GM18502 (cell line): Measurements from ENCODE around the gene BRD2.
A peak's percentile ranks its signal among the peaks of the same experiment; 100 is the strongest.

Source experiments
- ATAC-seq: cut with Tn5 transposase; IDR thresholded peaks from one replicate; pipeline ENCODE4 v1.9.1; 2021; ENCODE audit warnings: mild to moderate bottlenecking; ENCODE audit not compliant: unreplicated experiment, poor library complexity

BRD2 gene

GRCh38 chr6:32970413-32971241 is 2.2 kb downstream of the BRD2 start:
- no peak for ATAC-seq

- ATAC-seq, result no peak
Measured at GRCh38 chr6:32971242-32971580, 2.8 kb downstream of the BRD2 start.

DNA sequence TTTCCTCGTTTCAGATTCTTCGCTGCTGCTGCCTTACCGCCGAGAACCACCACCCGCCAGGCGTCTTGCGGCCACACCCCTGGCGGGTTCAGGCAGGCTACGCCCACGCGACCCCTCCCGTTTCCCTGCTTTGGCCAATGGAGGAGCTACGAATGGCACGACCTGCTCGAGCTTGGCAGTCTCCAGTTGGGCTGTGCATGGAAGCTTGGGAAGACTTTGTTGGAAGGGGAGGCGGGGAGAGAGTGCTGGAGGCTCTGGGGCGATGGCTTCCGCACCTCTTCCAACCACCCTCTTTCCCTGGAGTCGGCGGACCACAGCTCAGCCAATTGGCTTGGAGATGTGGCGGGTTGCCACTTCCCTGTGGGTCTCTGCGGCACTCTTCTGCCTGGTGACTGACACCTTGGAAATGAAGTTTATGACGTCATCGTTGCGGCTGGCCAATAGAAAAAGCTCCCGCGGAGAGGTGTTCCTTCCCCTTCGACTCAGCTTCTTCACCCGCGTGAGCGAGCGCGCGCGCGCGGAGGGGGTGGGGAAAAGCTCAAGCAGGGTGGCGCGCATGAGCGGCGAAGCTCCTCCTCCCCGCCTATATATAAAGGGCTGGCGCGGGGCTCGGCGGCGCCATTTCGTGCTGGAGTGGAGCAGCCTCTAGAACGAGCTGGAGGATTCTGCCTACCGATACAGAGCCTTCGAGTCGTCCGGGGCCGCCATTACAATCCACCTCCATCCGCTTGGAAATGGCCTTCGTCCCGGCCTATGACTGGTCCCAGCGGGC is 3.4 kb downstream of the BRD2 start:
- ATAC-seq, result peak; percentile 48

DNA sequence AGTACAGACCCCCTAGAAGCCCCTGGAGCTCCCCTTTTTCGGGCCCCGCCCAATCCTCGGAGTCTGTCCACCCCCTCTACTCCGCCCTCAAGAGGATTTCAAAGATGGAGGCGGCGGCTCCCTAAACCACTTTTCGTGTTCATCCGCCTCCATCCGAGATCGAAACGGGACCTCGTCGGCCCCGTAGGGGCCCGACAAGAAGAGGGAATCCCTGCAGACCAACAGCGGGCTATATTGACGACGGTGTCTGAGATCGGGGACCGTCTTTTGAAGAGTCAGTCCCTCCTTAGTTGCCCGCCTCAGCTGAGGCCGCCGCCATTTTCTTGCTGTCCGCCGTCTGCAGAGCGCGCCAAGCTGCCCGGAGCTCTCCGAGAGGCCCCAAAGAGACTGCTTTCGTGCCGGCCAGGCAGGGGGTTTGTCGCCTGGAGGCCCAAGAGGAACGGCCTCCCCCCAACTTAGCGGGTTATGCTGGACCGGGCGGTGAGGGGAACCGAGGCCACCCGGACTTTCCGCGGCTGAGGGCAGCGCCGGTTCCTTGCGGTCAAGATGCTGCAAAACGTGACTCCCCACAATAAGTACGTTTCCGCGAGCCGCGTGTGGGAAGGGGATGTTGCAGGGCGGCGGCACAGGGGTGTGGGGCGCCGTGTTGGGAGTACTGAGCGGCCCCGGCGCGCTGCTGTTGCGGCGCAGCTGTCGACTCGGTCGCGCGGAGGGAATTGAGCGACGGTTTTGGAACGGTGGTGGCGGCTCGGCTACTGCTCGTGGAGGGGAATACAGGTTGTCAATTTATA is 4.2 kb downstream of the BRD2 start:
- no peak for ATAC-seq

DNA sequence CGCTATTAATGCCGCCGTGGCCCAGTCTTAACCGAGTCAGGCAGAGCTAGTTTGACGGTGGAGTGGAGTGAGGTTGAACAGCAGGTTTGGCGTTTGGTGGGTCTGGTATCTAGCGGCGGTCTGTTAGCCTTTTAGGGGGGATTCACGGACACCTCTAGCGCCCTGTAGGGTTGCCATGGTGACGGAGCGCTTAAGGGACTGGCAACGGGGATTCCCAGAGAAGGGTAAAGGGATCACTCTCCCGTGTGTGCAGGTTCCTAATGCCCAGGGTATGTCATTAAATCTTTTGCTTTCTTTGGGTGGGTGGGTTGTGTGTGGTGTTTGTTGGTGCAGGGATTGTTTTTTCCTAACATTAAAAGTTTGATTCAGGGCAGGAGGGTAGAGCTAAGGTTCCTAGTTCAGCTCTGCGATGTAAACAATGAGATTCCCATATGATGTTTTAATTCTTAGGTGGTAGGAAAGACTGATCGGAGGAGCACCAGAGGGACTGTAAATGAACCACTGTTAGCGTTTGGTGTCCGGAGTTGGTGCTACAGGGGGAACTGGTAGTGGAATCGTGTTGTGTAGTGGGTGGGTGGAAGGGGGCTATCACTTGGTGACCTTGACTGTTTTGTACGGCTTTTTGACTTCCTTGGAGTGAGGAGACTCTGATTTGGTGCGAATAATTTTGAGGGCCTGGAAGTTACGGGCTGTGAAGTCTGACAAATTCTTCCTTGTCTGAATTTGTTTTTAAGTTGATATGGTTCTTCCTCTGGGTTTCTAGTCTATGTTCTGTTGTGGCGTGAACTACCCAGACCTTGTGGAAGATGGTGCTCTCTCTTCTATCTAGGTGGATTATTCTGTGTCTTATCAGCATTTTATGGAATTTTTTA is 5.0 kb downstream of the BRD2 start:
- no peak for ATAC-seq

- ATAC-seq, result no peak
Measured at GRCh38 chr6:32974016-32974333, 5.6 kb downstream of the BRD2 start.

GRCh38 chr6:32974541-32975308 is 6.3 kb downstream of the BRD2 start:
- ATAC-seq, result no peak

DNA sequence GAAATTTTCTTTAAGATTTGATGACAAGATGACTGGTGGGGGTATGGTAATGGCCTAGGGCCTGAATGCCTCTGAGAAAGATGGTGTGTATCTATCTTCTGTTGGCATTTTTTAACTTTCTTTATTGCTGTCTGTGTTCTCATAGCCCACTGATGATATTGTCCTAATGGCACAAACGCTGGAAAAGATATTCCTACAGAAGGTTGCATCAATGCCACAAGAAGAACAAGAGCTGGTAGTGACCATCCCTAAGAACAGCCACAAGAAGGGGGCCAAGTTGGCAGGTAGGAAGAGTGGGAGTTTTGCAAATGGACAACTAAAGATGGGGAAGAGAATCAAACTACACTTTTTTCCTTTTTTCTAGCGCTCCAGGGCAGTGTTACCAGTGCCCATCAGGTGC is 7.5 kb downstream of the BRD2 start:
- ATAC-seq, result no peak

DNA sequence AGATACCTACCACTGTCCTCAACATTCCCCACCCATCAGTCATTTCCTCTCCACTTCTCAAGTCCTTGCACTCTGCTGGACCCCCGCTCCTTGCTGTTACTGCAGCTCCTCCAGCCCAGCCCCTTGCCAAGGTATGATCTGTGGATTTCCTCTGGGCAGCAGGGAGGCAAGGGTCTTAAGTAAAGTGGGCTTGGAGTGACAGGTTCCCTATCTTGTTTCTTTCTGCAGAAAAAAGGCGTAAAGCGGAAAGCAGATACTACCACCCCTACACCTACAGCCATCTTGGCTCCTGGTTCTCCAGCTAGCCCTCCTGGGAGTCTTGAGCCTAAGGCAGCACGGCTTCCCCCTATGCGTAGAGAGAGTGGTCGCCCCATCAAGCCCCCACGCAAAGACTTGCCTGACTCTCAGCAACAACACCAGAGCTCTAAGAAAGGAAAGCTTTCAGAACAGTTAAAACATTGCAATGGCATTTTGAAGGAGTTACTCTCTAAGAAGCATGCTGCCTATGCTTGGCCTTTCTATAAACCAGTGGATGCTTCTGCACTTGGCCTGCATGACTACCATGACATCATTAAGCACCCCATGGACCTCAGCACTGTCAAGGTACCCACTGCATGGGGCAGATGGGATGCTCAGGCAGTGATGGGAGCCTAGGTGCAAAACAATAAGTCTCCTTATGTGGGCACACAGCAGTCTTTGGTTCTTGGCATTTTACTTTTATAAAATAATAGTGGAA is 8.1 kb downstream of the BRD2 start:
- ATAC-seq, result no peak

DNA sequence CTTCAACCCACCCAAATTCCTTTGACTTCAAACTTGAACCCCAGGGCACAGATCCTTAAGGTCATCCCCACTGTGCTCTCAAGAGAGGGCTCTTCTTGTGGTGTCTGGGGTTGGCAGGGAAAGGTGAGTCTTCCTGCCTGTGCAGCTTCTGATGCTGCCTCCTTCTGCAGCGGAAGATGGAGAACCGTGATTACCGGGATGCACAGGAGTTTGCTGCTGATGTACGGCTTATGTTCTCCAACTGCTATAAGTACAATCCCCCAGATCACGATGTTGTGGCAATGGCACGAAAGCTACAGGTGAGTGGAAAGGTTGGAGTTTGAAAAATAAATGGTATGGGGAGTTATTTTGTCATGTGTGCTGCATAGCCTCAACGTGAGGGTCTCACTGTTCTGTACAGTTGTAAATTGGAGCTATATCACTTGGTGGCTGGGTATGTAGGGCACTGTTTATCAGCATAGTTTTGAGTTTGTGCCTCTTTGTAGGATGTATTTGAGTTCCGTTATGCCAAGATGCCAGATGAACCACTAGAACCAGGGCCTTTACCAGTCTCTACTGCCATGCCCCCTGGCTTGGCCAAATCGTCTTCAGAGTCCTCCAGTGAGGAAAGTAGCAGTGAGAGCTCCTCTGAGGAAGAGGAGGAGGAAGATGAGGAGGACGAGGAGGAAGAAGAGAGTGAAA is 9.0 kb downstream of the BRD2 start:
- no peak for ATAC-seq

- ATAC-seq, result no peak
Measured at GRCh38 chr6:32977953-32978324, 9.5 kb downstream of the BRD2 start.

- ATAC-seq, result no peak
Measured at GRCh38 chr6:32979720-32980487, 11.5 kb downstream of the BRD2 start.

- ATAC-seq, result no peak
Measured at GRCh38 chr6:32980488-32981038, 12.2 kb downstream of the BRD2 start.

DNA sequence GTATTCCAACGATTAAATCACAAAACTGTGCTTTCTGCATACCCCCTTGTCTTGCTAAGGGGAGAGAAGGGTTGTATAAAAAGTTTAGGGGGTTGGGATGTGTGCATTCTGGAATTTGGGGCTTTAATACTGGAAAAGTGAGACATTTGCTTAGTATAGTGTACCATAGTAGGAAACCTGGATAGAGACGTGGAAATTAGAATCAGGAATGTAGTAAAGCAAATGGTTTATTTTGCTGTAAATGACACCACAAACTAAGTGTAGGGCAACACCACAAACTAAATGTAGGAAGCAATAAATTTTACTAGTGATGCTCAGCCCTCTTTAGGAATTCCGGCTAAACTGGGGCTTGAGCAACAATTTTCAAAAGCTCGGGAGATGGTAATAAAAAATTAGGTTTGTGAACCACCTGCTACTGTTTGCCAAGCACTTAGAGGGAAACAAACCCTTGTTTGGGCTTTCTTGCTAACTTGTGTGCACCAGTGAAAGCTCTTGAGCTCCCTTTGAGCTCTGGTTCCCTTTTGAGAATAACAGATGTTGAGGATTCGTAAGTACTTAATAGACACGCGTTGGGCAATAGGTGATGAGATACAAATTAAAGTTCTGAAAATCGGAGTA is 13.8 kb downstream of the BRD2 start:
- ATAC-seq, result no peak

- ATAC-seq, result no peak
Measured at GRCh38 chr6:32982702-32983492, 14.5 kb downstream of the BRD2 start.

- ATAC-seq, result no peak
Measured at GRCh38 chr6:32983493-32983848, 15.1 kb downstream of the BRD2 start.
